GM13976 (cell line): ENCODE results near the gene LINC00632.
"Not testable (repeated sequence)": the region's sequence is repeated elsewhere in the genome, so short reads cannot be mapped to it uniquely, and the experiment has no call there.

Experiments used
- DNase-seq: peaks from one replicate; pipeline ENCODE4 v3.0.0; 2012; ENCODE audit warnings: low spot score
- CTCF ChIP-seq: IDR thresholded peaks from 2 replicates; pipeline ENCODE4 v1.5.1; 2012; ENCODE audit warnings: borderline replicate concordance, mild to moderate bottlenecking; ENCODE audit not compliant: insufficient read depth; ENCODE audit errors: extremely low read depth, missing control alignments, control extremely low read depth
- in situ Hi-C: fragments of 300-500 bp; cut with MboI; formaldehyde crosslinking; loops from one replicate; pipeline ENCODE4 v1.12.0; 2022; ENCODE audit warnings: low sequenced_read_pairs, mixed read lengths, inconsistent platforms; ENCODE audit not compliant: unreplicated experiment

LINC00632 gene

GRCh38 chrX:140709421-140709846 is at the start of gene LINC00632:
TSS of gene LINC00632 (plus strand) at chrX:140709759.
- in situ Hi-C loops = no loop called here
- no peak for TF ChIP-seq CTCF
- DNase-seq = no peak

- TF ChIP-seq CTCF = no peak
- in situ Hi-C loops = no loop called here
- DNase-seq = no peak
Measured at GRCh38 chrX:140661643-140662042, 47.9 kb upstream of the LINC00632 start.

GRCh38 chrX:140664939-140665338 is 44.6 kb upstream of the LINC00632 start:
- in situ Hi-C loops = no loop called here
- TF ChIP-seq CTCF = no peak
- DNase-seq = no peak

- in situ Hi-C loops = no loop called here
- no peak for DNase-seq
- TF ChIP-seq CTCF = no peak
Measured at GRCh38 chrX:140672840-140673731, 36.5 kb upstream of the LINC00632 start.

- no peak for TF ChIP-seq CTCF
- in situ Hi-C loops = no loop called here
- no peak for DNase-seq
Measured at GRCh38 chrX:140687706-140688105, 21.9 kb upstream of the LINC00632 start.

GRCh38 chrX:140691596-140691995 is 18.0 kb upstream of the LINC00632 start:
- DNase-seq, in situ Hi-C loops: not testable (repeated sequence)

- in situ Hi-C loops = no loop called here
- TF ChIP-seq CTCF = no peak
- no peak for DNase-seq
Measured at GRCh38 chrX:140697618-140698017, 11.9 kb upstream of the LINC00632 start.
